ENCODE data around the gene EIF5A.

DNA sequence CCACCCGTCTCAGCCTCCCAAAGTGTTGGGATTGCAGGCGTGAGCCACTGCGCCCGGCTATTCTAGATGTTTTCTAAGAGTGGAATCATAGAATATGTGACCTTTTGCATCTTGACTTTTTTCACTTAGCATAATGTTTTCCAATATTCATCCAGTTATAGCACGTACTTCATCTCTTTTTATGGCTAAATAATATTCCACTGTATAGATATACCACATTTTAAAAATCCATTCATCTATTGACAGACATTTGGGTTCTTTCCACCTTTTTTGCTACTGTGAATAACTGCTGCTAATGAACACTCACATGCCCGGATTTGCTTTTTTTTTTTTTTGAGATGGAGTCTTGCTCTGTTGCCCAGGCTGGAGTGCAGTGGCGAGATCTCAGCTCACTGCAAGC lies 3.2 kb upstream of the EIF5A start:
- TF ChIP-seq, protein P1, sequence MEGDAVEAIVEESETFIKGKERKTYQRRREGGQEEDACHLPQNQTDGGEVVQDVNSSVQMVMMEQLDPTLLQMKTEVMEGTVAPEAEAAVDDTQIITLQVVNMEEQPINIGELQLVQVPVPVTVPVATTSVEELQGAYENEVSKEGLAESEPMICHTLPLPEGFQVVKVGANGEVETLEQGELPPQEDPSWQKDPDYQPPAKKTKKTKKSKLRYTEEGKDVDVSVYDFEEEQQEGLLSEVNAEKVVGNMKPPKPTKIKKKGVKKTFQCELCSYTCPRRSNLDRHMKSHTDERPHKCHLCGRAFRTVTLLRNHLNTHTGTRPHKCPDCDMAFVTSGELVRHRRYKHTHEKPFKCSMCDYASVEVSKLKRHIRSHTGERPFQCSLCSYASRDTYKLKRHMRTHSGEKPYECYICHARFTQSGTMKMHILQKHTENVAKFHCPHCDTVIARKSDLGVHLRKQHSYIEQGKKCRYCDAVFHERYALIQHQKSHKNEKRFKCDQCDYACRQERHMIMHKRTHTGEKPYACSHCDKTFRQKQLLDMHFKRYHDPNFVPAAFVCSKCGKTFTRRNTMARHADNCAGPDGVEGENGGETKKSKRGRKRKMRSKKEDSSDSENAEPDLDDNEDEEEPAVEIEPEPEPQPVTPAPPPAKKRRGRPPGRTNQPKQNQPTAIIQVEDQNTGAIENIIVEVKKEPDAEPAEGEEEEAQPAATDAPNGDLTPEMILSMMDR (conservative IDR thresholded peaks at IDR 0.05 in 1 of 2, IDR thresholded peaks at IDR 0.05 in 1 of 2; ENCODE audit: extremely low read depth in 1 of 2, insufficient read depth in 1 of 2, low read depth in 1 of 2, low read length in 2 of 2) = no peak
- no peak for TF ChIP-seq EZH2 (IDR thresholded peaks at IDR 0.05; ENCODE audit: borderline replicate concordance, low read length)
